ENCODE measurements around the gene SCARF1.

Gene SCARF1

GRCh38 chr17:1647802-1648171 is 2.3 kb upstream of the SCARF1 start:
- DNase-seq: no peak

GRCh38 chr17:1646199-1646875 is 805 bp upstream of the SCARF1 start:
- no peak for DNase-seq

- peak; percentile 49 for DNase-seq
Observed at GRCh38 chr17:1644493-1645206, 882 bp downstream of the SCARF1 start.

- no peak for DNase-seq
Observed at GRCh38 chr17:1643999-1644492, 1.5 kb downstream of the SCARF1 start.

- DNase-seq: no peak
Observed at GRCh38 chr17:1643293-1643998, 2.1 kb downstream of the SCARF1 start.

GRCh38 chr17:1641065-1641403 is 4.5 kb downstream of the SCARF1 start:
- DNase-seq: no peak

- DNase-seq: no peak
Observed at GRCh38 chr17:1640329-1641064, 5.0 kb downstream of the SCARF1 start.

GRCh38 chr17:1639549-1640180 is 5.9 kb downstream of the SCARF1 start:
- no peak for DNase-seq

- DNase-seq: no peak
Observed at GRCh38 chr17:1638624-1639300, 6.8 kb downstream of the SCARF1 start.

GRCh38 chr17:1638171-1638590 is 7.4 kb downstream of the SCARF1 start:
- DNase-seq: no peak

- no peak for DNase-seq
Observed at GRCh38 chr17:1636732-1637285, 8.7 kb downstream of the SCARF1 start.

- DNase-seq: no peak
Observed at GRCh38 chr17:1635675-1636465, 9.7 kb downstream of the SCARF1 start.

- no peak for DNase-seq
Observed at GRCh38 chr17:1634841-1635650, 10.5 kb downstream of the SCARF1 start.

- DNase-seq: no peak
Observed at GRCh38 chr17:1630662-1631061, 14.9 kb downstream of the SCARF1 start.

- peak; percentile 36 for DNase-seq
Observed at GRCh38 chr17:1629504-1630310, 15.8 kb downstream of the SCARF1 start.

- DNase-seq: peak; percentile 90
Observed at GRCh38 chr17:1628856-1629503, 16.6 kb downstream of the SCARF1 start.

GRCh38 chr17:1627982-1628855 is 17.3 kb downstream of the SCARF1 start, which contains the start of gene SLC43A2:
SLC43A2 (minus strand) TSS chr17:1628834; CDS start chr17:1627874, 960 bp downstream.
- peak; percentile 63 for DNase-seq

Measured in fibroblast of upper back skin (primary cell).